ENCODE measurements around the gene SP140L.
"Not testable (repeated sequence)": the region's sequence is repeated elsewhere in the genome, so short reads cannot be mapped to it uniquely, and the experiment has no call there.

Gene SP140L

DNA sequence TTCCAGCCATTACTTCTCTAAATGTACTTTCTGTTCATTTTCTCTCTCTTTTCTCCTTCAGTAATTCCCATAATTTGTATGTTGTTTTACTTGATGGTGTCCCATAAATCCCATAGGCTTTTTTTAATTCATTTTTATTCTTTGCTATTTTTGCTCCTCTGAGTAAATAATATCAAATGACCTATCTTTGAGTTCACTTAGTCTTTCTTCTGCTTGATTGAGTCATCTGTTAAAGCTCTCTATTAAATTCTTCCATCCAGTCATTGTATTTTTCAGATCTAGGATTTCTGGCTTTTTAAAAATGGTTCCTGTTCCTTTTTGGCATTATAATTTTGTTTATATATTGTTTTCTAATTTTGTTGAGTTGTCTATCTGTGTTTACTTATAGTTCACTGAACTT, 102.5 kb downstream of the SP140L start:
- H3K4me3 ChIP-seq (replicated peaks in 1 of 2; ENCODE audit: low read depth in 2 of 2, low read length in 2 of 2) = no peak overlapping the region
- no peak for DNase-seq (ENCODE audit: low read depth in 2 of 2)
- TF ChIP-seq, protein P1, sequence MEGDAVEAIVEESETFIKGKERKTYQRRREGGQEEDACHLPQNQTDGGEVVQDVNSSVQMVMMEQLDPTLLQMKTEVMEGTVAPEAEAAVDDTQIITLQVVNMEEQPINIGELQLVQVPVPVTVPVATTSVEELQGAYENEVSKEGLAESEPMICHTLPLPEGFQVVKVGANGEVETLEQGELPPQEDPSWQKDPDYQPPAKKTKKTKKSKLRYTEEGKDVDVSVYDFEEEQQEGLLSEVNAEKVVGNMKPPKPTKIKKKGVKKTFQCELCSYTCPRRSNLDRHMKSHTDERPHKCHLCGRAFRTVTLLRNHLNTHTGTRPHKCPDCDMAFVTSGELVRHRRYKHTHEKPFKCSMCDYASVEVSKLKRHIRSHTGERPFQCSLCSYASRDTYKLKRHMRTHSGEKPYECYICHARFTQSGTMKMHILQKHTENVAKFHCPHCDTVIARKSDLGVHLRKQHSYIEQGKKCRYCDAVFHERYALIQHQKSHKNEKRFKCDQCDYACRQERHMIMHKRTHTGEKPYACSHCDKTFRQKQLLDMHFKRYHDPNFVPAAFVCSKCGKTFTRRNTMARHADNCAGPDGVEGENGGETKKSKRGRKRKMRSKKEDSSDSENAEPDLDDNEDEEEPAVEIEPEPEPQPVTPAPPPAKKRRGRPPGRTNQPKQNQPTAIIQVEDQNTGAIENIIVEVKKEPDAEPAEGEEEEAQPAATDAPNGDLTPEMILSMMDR (IDR thresholded peaks at IDR 0.05; ENCODE audit: low read depth, low read length) = no peak

DNA sequence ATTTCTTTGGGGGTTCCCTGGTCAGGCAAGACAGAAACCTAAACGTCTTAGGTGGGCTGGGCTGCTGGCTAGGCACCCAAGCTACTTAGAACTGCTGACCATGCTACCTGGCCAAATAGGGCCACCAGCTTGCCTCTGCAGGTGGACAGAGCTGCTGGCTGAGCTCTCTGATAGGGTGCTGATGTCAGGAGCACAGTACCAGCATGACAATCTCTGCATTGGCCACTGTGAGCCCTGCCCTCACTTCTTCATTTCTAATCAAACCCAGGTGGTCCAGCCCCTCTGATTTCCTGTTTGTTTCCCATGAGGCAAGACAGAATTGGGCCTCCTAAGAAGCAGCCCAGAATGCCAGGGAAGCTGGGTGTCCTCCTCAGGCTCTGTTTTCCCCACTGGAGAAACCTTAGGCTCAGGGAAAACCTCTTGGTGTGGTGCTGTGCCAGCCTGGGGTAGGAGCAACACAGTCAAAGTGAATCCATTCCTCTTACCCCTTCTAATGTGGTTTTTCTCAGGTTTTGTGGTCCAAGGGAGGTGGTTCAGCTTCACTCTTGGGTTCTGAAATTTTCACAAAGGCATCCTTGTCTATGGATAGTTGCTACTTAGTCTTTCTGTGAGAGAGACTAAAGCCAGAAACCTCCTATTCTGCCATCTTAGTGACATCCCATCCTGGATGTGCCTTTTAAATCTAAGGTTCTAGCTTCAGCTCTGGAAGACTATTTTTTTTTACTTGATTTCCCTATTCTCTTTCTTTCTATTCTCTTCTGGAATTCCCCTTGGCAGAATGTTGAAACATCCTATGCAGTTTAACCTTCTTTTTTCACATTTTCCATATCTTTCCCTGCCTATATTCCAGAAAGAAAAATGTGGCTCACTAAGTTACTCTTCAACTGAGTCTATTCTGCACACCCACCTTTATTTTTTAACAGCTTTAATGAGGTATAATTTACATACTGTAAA, 104.2 kb downstream of the SP140L start:
- DNase-seq (ENCODE audit: low read depth in 2 of 2) = no peak
- H3K4me3 ChIP-seq (replicated peaks in 1 of 2; ENCODE audit: low read depth in 2 of 2, low read length in 2 of 2) = no peak overlapping the region
- TF ChIP-seq, protein P1 (IDR thresholded peaks at IDR 0.05; ENCODE audit: low read depth, low read length) = no peak

DNA sequence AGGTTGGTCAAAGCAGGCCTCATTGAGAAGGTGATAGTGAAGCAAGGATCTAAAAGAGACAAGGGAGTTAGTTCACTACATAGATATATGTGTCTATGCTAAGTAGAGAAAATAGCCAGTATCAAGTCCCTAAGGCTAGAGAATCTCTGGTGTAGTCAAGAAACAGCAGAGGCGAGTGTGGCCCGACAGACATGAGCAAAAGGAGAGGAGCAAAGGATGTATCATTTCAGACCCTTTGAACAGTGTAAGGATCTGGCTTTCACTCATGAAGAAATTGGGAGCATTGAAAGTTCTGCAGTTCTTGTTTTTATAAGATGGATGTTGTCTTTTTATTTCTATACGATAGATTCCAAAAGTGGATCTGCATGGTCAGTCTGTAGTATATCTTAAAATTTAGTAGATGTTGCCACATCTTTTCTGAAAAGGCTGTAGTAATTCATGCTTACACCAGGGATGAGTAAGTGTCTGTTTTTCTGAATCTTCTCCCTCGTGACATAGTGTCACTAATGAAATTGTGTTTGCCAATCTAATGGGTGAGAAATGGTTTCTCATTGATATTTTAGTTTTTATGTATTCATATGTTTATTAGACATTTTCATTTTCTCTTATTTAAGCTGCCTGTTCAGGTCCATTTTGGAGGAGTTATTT, 107.8 kb downstream of the SP140L start:
- no peak overlapping the region for H3K4me3 ChIP-seq (replicated peaks in 1 of 2; ENCODE audit: low read depth in 2 of 2, low read length in 2 of 2)
- peak in 1 of 2 donors; percentile 51 for DNase-seq (ENCODE audit: low read depth in 2 of 2)
- TF ChIP-seq, protein P1 (IDR thresholded peaks at IDR 0.05; ENCODE audit: low read depth, low read length) = no peak

DNA sequence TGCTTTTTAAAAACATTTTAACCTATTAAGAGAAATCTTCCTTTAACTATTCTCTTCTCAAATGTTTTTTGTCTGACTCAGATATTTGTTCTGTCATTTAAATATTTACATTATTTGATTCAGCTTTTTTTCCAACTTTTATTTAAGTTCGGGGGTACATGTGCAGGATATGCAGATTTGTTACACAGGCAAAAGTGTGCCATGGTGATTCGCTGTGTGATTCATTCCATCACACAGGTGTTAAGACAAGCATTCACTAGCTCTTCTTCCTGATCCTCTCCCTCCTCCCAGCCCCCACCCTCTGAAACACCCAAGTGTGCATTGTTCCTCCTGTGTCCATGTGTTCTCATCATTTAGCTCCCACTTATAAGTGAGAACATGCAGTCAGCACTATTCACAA, 108.4 kb downstream of the SP140L start:
- no peak for DNase-seq (ENCODE audit: low read depth in 2 of 2)
- TF ChIP-seq, protein P1 (IDR thresholded peaks at IDR 0.05; ENCODE audit: low read depth, low read length) = no peak
- no peak overlapping the region for H3K4me3 ChIP-seq (replicated peaks in 1 of 2; ENCODE audit: low read depth in 2 of 2, low read length in 2 of 2)

DNA sequence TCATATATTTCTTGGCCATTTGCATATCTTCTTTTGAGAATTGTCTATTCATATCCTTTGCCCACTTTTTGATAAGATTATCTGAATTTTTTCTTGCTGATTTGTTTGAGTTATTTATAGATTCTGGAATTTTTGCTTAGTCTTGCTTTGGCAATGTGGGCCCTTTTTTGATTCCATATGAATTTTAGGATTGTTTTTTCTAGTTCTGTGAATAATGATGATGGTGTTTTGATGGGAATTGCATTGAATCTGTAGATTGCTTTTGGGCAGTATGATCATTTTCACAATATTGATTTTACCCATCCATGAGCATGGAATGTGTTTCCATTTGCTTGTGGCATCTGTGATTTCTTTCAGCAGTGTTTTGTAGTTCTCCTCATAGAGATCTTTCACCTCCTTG, 112.1 kb downstream of the SP140L start:
- H3K4me3 ChIP-seq (replicated peaks in 1 of 2; ENCODE audit: low read depth in 2 of 2, low read length in 2 of 2); DNase-seq (ENCODE audit: low read depth in 2 of 2): not testable (repeated sequence)

DNA sequence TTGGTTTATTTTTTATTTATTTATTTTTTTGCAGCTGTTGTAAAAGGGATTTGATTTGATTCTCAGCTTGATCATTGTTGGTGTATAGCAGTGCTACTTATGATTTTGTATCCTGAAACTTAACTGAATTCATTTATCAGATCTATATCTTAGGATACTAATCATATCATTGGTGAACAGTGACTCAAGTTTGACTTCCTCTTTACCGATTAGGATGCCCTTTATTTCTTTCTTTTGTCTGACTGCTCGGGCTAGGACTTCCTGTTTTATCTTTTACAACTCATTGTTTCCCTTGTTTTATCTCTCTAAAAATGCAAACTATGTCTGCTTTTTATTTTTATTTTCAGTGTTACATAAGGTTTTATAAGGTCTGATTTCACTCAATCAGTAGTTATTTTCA, 112.6 kb downstream of the SP140L start:
- no peak overlapping the region for H3K4me3 ChIP-seq (replicated peaks in 1 of 2; ENCODE audit: low read depth in 2 of 2, low read length in 2 of 2)
- TF ChIP-seq, protein P1 (IDR thresholded peaks at IDR 0.05; ENCODE audit: low read depth, low read length) = no peak
- peak in 1 of 2 donors; percentile 37 for DNase-seq (ENCODE audit: low read depth in 2 of 2)

DNA sequence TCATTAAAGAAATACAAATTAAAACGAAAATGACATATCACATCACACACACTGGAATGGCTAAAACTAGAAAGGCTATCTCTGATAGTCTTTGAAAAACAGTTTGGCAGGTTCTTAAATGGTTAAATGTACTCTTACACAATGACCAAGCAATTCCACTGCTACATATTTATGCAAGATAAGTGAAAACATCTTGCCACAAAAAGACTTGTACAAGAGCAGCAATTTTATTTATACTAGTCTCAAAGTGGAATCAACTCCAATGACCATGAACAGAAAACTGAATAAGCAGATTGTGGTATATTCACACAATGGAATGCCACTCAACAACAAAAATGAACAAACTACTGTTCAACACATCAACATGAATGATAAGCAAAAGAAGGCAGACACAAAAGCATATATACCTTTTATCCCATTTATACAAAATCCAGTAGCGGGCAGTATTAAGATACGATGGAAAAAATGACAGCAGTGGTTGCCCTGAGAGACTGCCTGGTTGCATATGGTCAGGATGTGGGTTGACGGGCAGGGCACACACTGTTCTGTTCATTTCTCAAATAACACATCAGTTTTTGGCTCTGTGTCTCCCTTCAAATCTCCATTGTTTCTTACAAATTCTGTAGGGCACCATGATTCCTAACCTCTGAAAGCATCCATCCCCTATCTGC, 114.4 kb downstream of the SP140L start:
- peak; percentile 65 to 72 for DNase-seq (ENCODE audit: low read depth in 2 of 2)
- no peak overlapping the region for H3K4me3 ChIP-seq (replicated peaks in 1 of 2; ENCODE audit: low read depth in 2 of 2, low read length in 2 of 2)
- TF ChIP-seq, protein P1 (IDR thresholded peaks at IDR 0.05; ENCODE audit: low read depth, low read length) = no peak
